ENCODE data around the gene LSM8. TPM values are rescaled to one million over a fixed set of nuclear protein-coding genes. Genes with fewer than 3 reads are reported as not detected.

The LSM8 gene
- total and polyA plus RNA-seq, 4 donors, result 10.2 to 37.0 (median 18.2) TPM

Other genes starting within 250 kb of the LSM8 start
- under 1 TPM in 1 of 2 donors, not detected in 1; 0.42 TPM for gene ANKRD7, start 40.5 kb downstream of the LSM8 start, total RNA-seq
- not detected for gene ANKRD7, start 40.5 kb downstream of the LSM8 start, polyA plus RNA-seq